Measurements from ENCODE around the gene INS.

- TF ChIP-seq CTCF (IDR thresholded peaks at IDR 0.05; ENCODE audit: insufficient read depth, low read depth, low read length) (no peak), EZH2 (IDR thresholded peaks at IDR 0.05; ENCODE audit: insufficient read depth, low read length) (no peak)
Observed at GRCh38 chr11:2115308-2115707, 45.7 kb downstream of the INS start.
